ENCODE data around the gene NAGPA.
"Not testable (repeated sequence)": the region's sequence is repeated elsewhere in the genome, so short reads cannot be mapped to it uniquely, and the experiment has no call there.

Gene NAGPA

DNA sequence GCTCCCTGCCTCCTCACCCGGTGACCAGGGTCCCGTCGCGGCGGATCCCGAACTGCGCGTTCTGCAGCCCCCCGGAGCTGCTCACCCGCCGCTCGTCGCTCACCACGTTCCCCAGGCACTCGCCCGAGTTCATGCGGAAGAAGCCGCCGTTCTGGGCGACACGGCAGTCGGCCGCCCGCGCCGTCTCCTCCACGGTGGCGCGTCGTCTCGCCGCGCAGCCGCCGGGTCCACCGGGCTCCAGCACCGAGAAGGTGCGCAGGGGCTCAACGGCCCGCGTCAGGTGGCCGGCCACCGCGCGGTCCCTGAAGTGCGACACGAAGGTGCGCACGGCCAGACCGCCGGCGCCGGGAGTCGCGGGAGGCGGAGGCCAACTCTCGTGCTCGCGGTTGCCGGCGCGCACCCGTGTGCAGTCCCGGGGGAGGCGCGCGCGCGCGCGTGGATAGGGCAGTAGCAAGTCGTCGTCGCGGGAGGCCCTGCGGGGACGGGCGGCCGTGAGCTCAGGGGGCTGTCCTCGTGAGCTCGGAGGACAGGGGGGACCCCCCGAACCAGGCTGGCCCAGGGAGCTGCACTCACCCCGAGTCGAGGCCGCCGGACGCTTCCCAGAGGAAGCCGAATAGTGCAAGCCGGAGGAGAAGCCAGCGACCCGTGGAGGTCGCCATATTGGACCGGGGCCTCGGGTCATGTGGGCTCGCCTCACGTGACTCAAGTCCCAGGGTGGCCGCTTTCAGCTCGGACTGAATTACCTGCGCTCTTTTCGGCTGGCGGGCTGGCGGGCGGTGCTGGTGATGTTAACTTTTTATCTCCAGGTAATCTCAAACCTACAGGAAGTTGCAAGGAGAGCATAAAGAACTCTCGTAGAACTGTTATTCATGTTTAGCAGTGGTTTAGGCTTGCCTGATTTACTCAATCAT lies at the start of gene NAGPA:
TSS of gene NAGPA (minus strand) at position 680 of the 911 bp plus-strand sequence. CDS start at position 659, 21 bp downstream.
- DNase-seq (ENCODE audit: low spot score), result peak; percentile 91
- FAIRE-seq, result peak; percentile 74

DNA sequence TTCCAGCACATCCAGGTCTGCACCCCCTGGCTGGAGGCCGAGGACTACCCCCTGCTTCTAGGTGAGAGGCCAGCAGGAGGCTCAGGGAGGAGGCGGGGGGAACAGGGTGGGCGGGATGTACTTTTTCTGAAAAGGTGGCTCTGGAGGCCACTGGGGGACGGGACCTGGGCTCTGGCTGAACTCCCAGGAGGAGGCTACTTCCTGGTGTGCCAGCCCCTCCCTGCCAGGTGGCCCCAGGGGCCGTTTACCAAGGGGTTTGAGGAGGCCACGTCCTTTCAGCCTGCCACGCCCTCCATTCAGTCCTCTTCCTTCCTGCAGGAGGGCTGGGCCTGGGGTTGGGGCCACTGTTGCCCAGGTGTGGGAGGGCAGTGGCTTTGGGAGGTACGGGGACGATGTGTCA lies 47.3 kb upstream of the NAGPA start:
- not testable (repeated sequence) for FAIRE-seq; DNase-seq (ENCODE audit: low spot score)

- FAIRE-seq; DNase-seq (ENCODE audit: low spot score): not testable (repeated sequence)
Observed at GRCh38 chr16:5080461-5080860, 46.7 kb upstream of the NAGPA start.

DNA sequence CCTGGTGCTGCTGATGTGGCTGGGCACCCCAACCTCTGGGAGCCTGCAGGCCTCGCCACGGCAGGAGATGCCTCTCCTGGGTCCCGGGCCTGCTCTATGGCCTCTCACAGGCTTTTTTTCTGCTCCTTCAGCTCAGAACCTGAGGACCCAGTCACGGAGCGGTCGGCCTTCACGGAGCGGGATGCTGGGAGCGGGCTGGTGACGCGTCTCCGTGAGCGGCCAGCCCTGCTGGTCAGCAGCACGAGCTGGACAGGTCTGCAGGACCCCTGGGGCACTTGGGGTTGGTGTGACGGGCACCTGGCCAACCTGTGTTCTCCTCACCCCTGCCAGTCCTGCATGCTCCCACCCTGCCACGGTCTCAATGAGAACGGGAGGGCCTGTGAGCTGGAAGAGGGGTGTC lies 44.9 kb upstream of the NAGPA start:
- FAIRE-seq (no peak), DNase-seq (ENCODE audit: low spot score) (no peak)

GRCh38 chr16:5077304-5077703 lies 43.6 kb upstream of the NAGPA start:
- FAIRE-seq (no peak), DNase-seq (ENCODE audit: low spot score) (no peak)

DNA sequence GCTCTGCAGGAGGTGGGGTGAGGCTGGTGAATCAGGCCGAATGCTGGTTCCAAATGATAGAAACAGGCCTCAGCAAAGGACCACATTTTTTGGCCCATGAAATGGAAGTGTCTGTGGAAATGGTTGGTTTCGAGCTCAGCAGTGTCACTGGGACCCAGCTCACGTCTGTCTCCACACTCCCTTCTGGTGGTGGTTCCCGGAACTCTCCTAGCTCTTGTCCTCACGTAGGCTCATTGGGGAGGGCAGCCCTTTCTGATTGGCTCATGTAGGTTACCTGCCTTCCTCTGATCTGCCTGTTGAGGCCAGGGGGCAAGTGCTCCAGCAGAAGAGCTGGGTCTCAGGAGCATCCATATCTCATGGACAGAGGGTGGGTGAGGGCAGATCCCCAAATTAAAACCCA lies 41.9 kb upstream of the NAGPA start:
- FAIRE-seq, result no peak

DNA sequence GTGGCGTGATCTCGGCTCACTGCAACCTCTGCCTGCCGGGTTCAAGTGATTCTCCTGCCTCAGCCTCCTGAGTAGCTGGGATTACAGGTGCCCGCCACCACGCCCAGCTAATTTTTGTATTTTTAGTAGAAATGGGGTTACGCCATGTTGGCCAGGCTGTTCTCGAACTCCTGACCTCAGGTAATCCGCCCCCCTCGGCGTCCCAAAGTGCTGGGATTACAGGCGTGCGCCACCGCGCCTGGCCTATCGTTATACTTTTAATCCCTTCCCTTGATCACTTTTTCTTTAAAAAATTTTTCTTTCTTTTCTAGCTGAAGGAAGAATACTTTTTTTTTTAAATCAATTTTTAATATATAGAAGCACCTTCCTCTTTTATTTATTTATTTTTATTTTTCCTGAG lies 40.0 kb upstream of the NAGPA start:
- FAIRE-seq; DNase-seq (ENCODE audit: low spot score): not testable (repeated sequence)

More for the DNA sequence above, 41.9 kb upstream of the NAGPA start:
- no peak for DNase-seq (ENCODE audit: low spot score)

- DNase-seq (ENCODE audit: low spot score) (no peak), FAIRE-seq (no peak)
Observed at GRCh38 chr16:5073279-5073629, 39.5 kb upstream of the NAGPA start.

GRCh38 chr16:5072334-5073278 lies 38.9 kb upstream of the NAGPA start:
- no peak for FAIRE-seq
- no peak for DNase-seq (ENCODE audit: low spot score)

DNA sequence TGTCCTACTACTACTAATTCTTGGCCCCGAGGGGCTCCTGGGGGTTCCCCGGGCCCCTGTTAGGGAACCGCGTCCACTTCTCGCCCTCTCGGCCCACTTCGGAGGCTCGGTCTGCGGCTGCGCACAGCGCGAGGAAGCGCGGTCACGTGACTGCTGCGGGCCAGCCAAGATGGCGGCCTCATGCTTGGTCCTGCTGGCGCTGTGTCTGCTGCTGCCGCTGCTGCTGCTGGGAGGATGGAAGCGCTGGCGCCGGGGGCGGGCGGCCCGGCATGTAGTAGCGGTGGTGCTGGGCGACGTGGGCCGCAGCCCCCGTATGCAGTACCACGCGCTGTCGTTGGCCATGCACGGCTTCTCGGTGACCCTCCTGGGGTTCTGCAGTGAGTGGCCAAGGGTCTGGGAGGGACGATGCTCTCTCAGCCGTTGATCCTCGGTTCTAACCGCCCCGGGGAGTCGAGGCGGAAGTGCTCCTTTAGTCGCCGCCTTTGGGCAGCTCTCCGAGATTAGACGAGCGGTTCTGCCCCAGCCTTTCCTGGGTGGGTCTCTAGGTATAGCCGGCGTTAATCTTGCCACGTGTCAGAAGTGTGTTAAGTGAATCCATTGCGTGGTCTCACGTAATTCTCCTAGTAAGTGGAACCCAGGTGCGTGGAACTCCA lies 38.1 kb upstream of the NAGPA start, which contains the start of gene ALG1:
TSS of gene ALG1 (plus strand) at position 163 of the 653 bp plus-strand sequence. CDS start at position 170, 7 bp downstream.
- peak; percentile 13 for FAIRE-seq

DNA sequence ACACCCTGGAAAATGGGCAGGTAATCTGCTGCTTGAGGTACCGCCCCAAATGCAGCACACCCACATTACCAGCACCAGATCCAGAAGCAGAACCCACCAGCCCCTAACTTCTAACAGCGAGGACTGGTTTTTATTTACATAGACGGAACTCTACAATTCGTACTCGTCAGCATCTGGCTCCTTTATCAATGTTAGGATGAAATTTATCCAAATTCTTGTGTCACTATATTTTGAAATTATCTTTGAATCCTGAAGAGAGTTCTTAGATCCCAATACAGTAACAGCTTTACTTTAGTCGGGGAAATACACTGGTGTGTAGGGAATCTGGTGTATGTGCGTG lies 37.6 kb upstream of the NAGPA start:
- DNase-seq (ENCODE audit: low spot score), result no peak
- FAIRE-seq, result no peak

More for the DNA sequence above, 38.1 kb upstream of the NAGPA start, which contains the start of gene ALG1:
- DNase-seq (ENCODE audit: low spot score), result peak; percentile 97

DNA sequence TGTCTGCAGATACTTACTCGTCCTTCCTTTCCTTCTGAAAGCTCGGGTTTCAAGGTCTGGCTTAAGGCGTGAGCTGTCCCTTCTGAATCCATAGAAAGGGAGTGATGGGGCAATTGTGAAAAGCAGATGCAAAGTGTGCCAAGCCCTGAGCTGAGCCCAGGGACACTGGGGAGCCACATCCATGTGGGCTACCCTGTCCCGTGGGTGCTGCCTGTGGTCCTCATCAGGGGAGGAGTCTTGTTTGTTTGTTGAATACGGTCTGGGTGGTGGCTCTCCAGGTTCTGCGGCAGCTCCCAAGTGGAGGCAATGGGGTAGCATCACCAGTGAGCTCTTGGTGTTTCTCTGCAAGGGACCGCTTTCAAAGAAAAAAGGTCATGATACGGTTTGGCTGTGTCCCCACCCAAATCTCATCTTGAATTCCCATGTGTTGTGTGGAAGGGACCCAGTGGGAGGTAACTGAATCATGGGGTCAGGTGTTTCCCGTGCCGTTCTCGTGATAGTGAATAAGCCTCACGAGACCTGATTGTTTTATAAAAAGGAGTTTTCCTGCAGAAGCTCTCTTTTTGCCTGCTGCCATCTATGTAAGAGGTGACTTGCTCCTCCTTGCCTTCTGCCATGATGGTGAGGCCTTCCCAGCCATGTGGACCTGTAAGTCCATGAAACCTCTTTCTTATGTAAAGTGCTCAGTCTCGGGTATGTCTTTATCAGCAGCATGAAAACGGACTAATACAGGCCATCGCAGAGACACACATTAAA lies 36.9 kb upstream of the NAGPA start:
- no peak for FAIRE-seq
- no peak for DNase-seq (ENCODE audit: low spot score)

GRCh38 chr16:5069854-5070253 lies 36.1 kb upstream of the NAGPA start:
- no peak for FAIRE-seq

DNA sequence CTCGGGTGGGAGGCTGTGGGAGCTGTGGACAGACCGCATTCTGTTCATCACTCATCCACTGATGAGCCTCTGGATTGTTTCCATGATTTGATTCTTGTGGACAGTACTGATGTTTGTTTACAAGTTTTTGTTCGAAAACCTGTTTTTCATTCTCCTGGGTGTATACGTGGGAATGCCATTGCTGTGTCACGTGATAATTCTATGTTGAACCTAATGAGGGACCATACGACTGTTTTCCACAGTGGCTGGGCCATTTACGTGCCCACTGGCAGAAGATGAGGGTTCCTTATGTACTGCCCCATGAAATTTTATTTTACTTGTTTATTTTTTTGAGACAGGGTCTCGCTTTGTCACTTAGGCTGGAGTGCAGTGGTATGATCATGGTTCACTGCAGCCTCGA lies 35.3 kb upstream of the NAGPA start:
- FAIRE-seq (no peak), DNase-seq (ENCODE audit: low spot score) (no peak)

More at GRCh38 chr16:5069854-5070253, 36.1 kb upstream of the NAGPA start:
- no peak for DNase-seq (ENCODE audit: low spot score)

DNA sequence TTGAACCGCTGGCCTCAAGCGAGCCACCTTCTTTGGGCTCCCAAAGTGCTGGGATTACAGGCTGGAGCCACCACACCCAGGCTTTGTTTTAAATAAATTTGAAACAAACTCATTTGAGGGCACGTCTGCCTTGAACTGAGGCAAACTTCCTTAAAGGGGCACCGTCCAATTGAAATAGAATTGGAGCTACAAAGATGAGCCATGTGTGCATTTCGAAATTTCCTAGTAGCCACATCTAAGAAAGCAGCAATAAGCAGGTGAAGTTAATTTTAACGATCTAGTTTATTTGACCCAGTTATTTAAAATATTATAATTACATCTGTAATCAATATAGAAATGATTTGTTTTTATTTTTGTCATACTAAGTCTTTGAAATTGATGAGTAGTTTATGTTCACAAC lies 32.8 kb upstream of the NAGPA start:
- FAIRE-seq, result no peak
- DNase-seq (ENCODE audit: low spot score), result no peak

DNA sequence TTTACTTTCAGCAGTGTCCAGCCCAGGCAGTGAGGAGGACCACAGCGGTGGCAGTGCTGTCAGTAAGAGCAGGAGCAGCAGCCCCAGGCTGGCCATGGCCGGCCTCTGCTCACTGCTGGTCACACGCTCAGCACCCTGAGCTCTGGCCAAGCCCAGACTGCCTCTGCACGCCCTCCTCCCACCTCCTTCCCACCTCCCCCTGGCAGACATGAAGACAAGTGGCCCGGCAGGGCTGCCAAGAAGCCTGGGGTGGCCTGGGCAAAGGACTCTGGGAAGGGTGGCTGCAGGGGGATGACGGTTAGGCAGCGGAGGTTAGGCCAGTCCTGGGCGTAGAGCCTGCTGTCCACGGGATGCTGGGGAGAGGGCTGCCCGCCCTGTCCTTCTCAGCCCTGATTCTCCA lies 32.1 kb upstream of the NAGPA start, which contains the start of gene C16orf89:
TSS of gene C16orf89 (minus strand) at position 144 of the 400 bp plus-strand sequence. CDS start at position 96, 48 bp downstream.
- DNase-seq (ENCODE audit: low spot score), result no peak
- FAIRE-seq, result no peak

GRCh38 chr16:5065326-5065725 lies 31.6 kb upstream of the NAGPA start:
- FAIRE-seq, result no peak
- no peak for DNase-seq (ENCODE audit: low spot score)

- peak; percentile 91 for FAIRE-seq
- no peak for DNase-seq (ENCODE audit: low spot score)
Observed at GRCh38 chr16:5064915-5065314, 31.2 kb upstream of the NAGPA start.

DNA sequence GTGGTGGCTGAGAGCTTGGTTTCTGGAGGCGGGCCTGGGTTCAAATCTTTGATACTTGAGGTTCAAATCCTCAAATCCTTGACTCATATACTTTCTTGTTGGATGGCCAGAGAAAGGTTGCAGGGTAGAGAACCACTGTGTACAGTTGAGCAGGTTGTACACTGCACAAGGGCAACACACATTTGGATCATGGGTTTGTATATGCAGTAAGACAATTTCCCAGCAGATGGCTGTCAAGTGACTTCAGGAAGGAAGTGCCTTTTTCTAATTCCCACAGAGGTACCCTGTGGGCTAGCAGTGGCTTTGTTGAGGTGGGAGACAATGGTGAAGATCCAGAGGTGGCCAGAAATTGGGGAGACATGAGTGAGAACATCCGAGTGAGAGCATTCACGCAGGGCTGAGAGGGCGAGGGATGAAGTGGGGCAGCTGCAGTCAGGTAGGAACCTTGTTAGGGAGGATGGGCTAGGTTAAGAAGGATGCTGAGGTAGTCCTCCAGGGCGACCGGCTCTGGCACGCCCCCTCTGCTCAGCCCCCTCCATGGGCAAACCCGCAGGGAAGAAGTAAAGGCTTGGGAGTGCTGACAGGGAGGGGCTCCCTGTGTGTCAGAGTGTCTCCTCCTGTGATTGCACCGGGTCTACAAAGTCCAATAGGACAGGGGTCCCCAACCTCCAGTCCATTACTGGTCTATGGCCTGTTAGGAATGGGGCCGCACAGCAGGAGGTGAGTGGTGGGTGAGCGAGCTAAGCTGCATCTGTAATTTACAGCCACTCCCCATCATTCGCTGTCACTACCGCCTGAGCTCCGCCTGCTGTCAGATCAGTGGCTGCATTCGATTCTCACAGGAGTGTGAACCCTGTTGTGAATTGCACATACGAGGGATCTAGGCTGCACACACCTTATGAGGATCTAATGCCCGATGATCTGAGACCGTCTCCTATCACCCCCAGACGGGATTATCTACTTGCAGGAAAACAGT lies 29.3 kb upstream of the NAGPA start:
- FAIRE-seq, result no peak
- DNase-seq (ENCODE audit: low spot score), result no peak

All from urothelium cell line (cell line).